HG02763 (cell line): Measurements from ENCODE around the gene C1QTNF12.
"Not testable (repeated sequence)": the region's sequence is repeated elsewhere in the genome, so short reads cannot be mapped to it uniquely, and the experiment has no call there.

ENCODE experiments used
- ATAC-seq: cut with Tn5 transposase; IDR thresholded peaks from one replicate; pipeline ENCODE4 v1.9.1; 2021; ENCODE audit warnings: mild to moderate bottlenecking, moderate library complexity; ENCODE audit not compliant: unreplicated experiment

C1QTNF12 gene

DNA sequence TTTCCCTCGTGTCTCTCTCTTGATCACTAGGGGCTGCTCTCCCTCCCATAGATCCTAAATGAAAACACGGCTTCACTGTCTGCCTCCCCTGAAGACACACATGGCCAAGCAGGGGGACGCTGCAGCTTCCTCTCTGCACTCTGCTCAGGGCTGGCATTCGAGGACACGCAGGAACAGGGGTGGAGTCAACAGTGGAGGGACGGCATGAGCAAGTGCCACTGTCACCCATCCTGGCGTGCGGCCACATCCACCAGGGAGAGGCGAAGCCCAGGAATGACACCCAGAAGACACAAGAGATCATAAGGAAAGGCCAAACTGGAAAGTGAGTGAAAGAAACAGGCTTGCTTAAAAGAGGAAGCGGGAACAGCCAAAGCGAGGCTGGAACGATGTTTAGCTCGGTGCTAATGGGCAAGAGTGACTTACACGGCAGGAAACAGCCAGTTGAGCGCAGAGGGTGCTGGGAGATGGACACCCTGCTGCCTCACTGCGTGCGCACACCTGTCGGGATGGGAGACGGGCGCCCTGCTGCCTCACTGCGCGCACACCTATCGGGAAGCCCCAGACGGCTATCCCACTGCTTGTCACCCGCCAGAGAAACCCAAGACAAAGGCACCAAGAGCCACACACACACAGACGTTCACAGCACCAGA lies 13.6 kb upstream of the C1QTNF12 start:
- ATAC-seq = no peak

- no peak for ATAC-seq
These were observed 13.0 kb upstream of the C1QTNF12 start for GRCh38 chr1:1259540-1259939.

GRCh38 chr1:1259119-1259488 lies 12.6 kb upstream of the C1QTNF12 start:
- ATAC-seq = no peak

- no peak for ATAC-seq
These were observed 10.7 kb upstream of the C1QTNF12 start for GRCh38 chr1:1256956-1257871.

DNA sequence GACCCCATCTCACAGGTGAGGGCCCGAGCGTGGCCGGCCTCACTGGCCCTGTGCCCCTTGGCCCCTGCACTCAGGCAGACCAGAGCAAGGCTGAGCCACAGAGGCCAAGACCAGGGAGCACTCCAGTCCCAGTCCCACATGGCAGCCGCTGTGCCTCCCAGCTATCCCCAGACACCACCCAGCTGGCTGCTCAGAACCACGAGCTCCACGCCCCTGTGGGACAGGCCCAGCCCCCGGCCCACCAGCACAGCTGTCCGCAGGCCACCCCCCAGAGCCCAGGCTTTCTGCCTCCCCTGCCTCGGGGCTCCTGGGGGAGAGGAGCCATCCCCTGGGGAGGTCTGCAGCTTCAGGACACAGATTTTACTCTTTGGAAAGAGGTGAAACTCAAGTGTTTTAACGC lies 9.1 kb upstream of the C1QTNF12 start:
- no peak for ATAC-seq

GRCh38 chr1:1255078-1255477 lies 8.6 kb upstream of the C1QTNF12 start:
- no peak for ATAC-seq

DNA sequence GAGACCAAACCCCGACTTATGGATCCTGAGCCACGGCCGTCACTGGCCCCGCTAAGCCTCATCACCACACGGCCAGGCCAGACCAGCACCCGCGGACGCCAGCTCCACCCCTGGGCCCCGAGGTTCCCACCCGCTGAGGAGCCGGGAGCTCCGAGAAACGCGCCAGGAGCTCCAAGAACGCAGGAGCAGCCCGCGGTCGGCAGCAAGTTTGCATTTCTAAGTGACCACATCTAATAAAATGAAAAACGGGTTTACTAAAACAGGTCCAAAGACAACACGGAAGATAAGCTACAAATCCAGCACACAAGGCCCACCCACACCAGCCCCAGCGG lies 8.1 kb upstream of the C1QTNF12 start:
- no peak for ATAC-seq

- ATAC-seq = no peak
These were observed 7.6 kb upstream of the C1QTNF12 start for GRCh38 chr1:1253972-1254666.

DNA sequence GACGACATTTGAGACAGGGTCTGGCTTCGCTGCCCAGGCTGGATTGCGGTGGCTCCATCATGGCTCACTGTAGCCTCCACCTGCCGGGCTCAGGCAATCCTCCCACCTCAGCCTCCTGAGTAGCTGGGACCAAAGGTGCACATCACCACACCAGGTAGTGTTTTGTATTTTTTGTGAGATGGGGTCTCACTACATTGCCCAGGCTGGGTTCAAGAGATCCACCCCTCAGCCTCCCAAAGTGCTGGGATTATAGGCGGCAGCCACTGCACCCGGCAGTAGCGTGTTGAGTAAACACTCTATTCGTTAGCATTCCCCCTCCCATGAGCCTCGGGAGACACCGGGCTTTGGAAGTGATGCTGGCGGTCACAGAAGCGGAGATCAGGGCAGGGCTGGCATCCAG lies 6.8 kb upstream of the C1QTNF12 start:
- ATAC-seq = no peak

GRCh38 chr1:1250786-1251284 lies 4.3 kb upstream of the C1QTNF12 start:
- ATAC-seq = no peak

DNA sequence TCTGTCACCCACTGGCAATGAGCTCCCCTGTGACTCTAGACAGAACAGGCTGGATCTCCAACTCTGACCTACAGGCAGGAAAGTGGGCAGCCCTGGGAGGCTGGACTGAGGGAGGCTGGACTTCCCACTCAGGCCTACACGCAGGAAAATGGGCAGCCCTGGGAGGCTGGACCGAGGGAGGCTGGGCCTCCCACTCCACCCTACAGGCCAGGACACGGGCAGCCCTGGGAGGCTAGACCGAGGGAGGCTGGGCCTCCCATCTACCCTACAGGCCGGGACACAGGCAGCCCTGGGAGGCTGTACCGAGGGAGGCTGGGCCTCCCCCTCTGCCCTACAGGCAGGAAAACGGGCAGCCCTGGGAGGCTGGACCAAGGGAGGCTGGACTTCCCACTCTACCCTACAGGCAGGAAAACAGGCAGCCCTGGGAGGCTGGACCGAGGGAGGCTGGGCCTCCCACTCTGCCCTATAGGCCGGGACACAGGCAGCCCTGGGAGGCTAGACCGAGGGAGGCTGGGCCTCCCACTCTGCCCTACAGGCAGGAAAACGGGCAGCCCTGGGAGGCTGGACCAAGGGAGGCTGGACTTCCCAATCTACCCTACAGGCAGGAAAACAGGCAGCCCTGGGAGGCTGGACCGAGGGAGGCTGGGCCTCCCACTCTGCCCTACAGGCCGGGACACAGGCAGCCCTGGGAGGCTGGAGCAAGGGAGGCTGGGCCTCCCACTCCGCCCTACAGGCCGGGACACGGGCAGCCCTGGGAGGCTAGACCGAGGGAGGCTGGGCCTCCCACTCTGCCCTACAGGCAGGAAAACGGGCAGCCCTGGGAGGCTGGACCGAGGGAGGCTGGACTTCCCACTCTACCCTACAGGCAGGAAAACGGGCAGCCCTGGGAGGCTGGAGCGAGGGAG lies 1.7 kb upstream of the C1QTNF12 start:
- not testable (repeated sequence) for ATAC-seq

DNA sequence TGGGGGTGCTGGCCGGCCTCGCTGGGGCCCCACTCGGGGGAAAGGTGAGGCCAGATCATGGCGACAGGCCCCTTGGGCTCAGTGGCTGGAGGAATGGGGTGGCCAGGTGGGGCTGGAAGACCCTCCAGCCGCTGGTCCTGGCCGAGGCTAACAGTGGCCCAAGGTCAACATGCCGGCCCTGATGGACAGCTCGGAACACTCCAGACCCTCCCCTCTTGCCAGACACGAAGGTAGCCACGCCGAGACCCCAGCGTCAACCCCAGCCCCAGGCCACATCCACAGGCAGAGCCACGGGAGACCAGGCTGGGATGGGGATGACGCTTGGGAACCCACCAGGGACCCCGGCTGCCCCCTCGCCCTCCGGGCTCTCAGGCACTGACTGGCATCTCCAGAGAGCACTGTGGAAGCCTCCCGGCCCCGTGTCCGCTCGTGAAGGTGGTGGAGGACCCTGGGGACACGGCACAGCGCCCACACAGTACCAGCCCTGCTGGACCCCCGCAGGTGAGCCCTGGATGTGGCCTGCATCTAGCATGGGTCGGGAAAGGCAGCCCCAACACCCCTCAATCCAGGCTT lies 905 bp upstream of the C1QTNF12 start:
- ATAC-seq = no peak

- no peak for ATAC-seq
These were observed 525 bp downstream of the C1QTNF12 start for GRCh38 chr1:1245817-1246576.

- no peak for ATAC-seq
These were observed 1.2 kb downstream of the C1QTNF12 start for GRCh38 chr1:1245178-1245816.

- no peak for ATAC-seq
These were observed 2.2 kb downstream of the C1QTNF12 start for GRCh38 chr1:1244192-1244811.

GRCh38 chr1:1243807-1244191 lies 2.7 kb downstream of the C1QTNF12 start:
- ATAC-seq = no peak

DNA sequence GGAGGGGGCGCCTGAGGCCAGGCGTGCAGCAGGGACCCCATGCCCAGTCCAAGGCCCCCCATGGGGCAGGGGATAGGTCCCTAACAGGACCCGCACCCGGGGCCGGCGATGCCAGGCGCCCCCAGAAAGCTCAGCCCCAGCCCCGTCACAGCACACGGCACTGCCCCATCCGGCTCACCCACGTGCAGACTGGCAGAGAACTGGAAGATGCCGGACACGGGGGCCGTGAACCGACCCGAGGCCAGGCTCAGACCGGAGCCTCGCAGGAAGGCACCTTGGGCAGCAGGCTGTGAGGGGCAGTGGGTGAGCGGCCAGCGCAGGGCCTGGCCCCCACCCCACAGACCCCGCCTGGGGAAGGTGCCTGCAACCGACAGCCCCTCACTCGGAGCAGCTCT lies 3.3 kb downstream of the C1QTNF12 start:
- no peak for ATAC-seq

DNA sequence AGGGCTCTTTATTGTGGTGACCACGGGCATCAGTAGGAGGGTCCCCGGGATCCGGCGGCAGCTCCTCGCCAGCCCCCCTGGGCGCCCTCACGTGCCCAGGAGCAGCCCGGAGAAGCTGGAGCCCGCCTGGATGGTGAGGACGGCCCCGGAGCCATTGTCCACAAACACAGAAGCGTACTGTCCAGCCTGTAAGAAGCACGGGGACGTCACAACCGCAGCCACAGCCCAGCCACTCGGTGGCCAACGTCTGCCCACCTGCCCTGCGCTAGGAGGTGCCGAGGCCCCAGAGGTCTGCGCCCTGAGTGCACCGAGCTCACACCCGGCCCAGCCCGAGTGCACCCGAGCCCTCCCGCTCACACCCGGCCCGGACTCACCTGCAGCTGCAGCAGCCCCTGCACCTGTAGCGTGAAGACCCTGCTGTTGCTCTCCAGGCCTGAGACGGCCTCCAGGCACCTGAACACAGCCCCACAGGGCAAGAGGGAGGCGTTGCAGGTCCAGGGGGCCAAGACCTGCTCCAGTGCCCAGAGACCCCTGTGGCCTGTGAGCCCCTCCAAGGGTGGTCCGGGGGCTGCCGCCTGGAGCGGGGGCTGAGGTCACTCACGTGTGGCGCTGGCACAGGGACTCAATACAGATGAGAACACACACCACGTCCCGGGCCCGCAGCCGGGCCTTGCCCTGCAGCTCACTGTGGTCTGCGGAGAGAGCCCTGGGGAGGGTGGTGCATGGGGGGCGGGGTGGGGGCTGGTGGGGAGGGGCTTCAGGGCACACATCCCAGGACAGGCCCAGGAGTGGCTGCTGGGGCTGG lies 3.9 kb downstream of the C1QTNF12 start:
- ATAC-seq = no peak
